Panc1 (cell line): ENCODE measurements around the gene ORC2.

Experiments used
- POLR2AphosphoS5 ChIP-seq: IDR thresholded peaks from 2 replicates; pipeline ENCODE4 v1.6.1; 2012; ENCODE audit warnings: mild to moderate bottlenecking, low read depth, low read length, moderate library complexity
- SIN3A ChIP-seq: IDR thresholded peaks from 2 replicates; pipeline ENCODE4 v1.6.1; 2012; ENCODE audit warnings: low read depth, mild to moderate bottlenecking, low read length, moderate library complexity, borderline replicate concordance; ENCODE audit not compliant: insufficient read depth
- TCF7L2 ChIP-seq: IDR thresholded peaks from 2 replicates; pipeline ENCODE4 v1.6.1; 2011; ENCODE audit warnings: mild to moderate bottlenecking, low read depth, low read length, inconsistent platforms
- TF ChIP-seq, protein P1 (sequence below): fragments of 450-650 bp; IDR thresholded peaks from 2 replicates; pipeline ENCODE4 v1.5.1; 2017; ENCODE audit warnings: mild to moderate bottlenecking
- TF ChIP-seq, protein P2 (sequence below), 2 experiments: IDR thresholded peaks; 2 replicates each; pipeline ENCODE4 v1.6.1; 2011 to 2012; ENCODE audit warnings: low read depth in 2 of 2, control low read depth in 1 of 2, low read length in 1 of 2, mild to moderate bottlenecking in 1 of 2, moderate library complexity in 1 of 2; ENCODE audit not compliant: insufficient read depth in 1 of 2

DNA sequence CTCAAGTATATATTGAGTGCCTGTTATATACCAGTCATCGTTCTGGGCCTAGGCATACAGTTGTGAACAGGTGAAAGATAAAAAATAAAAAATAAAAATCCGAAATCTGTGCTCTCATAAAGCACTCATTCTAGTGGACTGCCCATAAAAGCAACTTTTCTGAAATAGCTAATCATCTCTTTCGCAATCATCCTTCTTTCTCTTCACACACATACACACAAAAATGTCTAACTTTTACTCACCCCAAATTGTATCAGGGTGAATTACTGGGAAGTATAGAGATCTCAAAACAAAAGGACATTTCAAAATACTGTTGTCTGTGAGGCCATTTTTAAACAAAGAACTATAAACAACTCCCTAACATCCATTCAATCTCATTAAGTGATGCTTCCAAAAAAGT, 29.6 kb upstream of the ORC2 start:
- TF ChIP-seq POLR2AphosphoS5 (no peak), SIN3A (no peak), TCF7L2 (no peak)
- TF ChIP-seq, protein P1, sequence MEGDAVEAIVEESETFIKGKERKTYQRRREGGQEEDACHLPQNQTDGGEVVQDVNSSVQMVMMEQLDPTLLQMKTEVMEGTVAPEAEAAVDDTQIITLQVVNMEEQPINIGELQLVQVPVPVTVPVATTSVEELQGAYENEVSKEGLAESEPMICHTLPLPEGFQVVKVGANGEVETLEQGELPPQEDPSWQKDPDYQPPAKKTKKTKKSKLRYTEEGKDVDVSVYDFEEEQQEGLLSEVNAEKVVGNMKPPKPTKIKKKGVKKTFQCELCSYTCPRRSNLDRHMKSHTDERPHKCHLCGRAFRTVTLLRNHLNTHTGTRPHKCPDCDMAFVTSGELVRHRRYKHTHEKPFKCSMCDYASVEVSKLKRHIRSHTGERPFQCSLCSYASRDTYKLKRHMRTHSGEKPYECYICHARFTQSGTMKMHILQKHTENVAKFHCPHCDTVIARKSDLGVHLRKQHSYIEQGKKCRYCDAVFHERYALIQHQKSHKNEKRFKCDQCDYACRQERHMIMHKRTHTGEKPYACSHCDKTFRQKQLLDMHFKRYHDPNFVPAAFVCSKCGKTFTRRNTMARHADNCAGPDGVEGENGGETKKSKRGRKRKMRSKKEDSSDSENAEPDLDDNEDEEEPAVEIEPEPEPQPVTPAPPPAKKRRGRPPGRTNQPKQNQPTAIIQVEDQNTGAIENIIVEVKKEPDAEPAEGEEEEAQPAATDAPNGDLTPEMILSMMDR, result no peak
- TF ChIP-seq, protein P2, sequence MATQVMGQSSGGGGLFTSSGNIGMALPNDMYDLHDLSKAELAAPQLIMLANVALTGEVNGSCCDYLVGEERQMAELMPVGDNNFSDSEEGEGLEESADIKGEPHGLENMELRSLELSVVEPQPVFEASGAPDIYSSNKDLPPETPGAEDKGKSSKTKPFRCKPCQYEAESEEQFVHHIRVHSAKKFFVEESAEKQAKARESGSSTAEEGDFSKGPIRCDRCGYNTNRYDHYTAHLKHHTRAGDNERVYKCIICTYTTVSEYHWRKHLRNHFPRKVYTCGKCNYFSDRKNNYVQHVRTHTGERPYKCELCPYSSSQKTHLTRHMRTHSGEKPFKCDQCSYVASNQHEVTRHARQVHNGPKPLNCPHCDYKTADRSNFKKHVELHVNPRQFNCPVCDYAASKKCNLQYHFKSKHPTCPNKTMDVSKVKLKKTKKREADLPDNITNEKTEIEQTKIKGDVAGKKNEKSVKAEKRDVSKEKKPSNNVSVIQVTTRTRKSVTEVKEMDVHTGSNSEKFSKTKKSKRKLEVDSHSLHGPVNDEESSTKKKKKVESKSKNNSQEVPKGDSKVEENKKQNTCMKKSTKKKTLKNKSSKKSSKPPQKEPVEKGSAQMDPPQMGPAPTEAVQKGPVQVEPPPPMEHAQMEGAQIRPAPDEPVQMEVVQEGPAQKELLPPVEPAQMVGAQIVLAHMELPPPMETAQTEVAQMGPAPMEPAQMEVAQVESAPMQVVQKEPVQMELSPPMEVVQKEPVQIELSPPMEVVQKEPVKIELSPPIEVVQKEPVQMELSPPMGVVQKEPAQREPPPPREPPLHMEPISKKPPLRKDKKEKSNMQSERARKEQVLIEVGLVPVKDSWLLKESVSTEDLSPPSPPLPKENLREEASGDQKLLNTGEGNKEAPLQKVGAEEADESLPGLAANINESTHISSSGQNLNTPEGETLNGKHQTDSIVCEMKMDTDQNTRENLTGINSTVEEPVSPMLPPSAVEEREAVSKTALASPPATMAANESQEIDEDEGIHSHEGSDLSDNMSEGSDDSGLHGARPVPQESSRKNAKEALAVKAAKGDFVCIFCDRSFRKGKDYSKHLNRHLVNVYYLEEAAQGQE (IDR thresholded peaks at IDR 0.05; ENCODE audit: insufficient read depth in 1 of 2, low read depth in 2 of 2, low read length in 1 of 2), result no peak
